Natural killer cell (primary cell): ENCODE results near the gene ARHGAP42. TPM values are rescaled to one million over a fixed set of nuclear protein-coding genes. Genes with fewer than 3 reads are reported as not detected.

ENCODE experiments used
- ATAC-seq, 3 donors: fragments of 150-1000 bp in 2 of 3; fragments of 200-7000 bp in 1 of 3; cut with Tn5 transposase; 1 replicate in 1 of 3; 2 replicates in 2 of 3; pipeline ENCODE4 v1.10.0; 2021; ENCODE audit warnings: mild to moderate bottlenecking in 2 of 3, moderate library complexity in 2 of 3
- DNase-seq, 2 donors: peaks; one replicate each; pipeline versions ENCODE4 v3.0.0 to v3.0.0-alpha.2; 2013 to 2021; ENCODE audit warnings: mixed read lengths in 1 of 2
- H3K27ac ChIP-seq: one replicate; pipeline ENCODE4 v1.5.1; 2013; ENCODE audit warnings: mild to moderate bottlenecking, low read length
- H3K27me3 ChIP-seq: one replicate; pipeline ENCODE4 v1.6.1; 2013; ENCODE audit warnings: low read length; ENCODE audit not compliant: control insufficient read depth, insufficient read depth
- H3K36me3 ChIP-seq: one replicate; pipeline ENCODE4 v1.6.1; 2013; ENCODE audit warnings: low read length; ENCODE audit not compliant: control insufficient read depth, insufficient read depth
- H3K4me1 ChIP-seq: one replicate; pipeline ENCODE4 v1.6.1; 2013; ENCODE audit warnings: low read length; ENCODE audit not compliant: control insufficient read depth, insufficient read depth
- H3K4me3 ChIP-seq: one replicate; pipeline ENCODE4 v1.5.1; 2013; ENCODE audit warnings: low read length
- H3K9me3 ChIP-seq: one replicate; pipeline ENCODE4 v1.6.1; 2013; ENCODE audit warnings: low read length; ENCODE audit not compliant: control insufficient read depth, insufficient read depth
- H3K27ac Mint-ChIP-seq, 2 donors: one replicate each; pipeline ENCODE4 v1.8.0; 2022; ENCODE audit warnings: mild to moderate bottlenecking in 2 of 2, mixed read lengths in 2 of 2, moderate library complexity in 1 of 2
- H3K27me3 Mint-ChIP-seq, 2 donors: one replicate each; pipeline ENCODE4 v1.8.0; 2022; ENCODE audit warnings: low read depth in 2 of 2, mixed read lengths in 2 of 2
- H3K36me3 Mint-ChIP-seq: one replicate; pipeline ENCODE4 v1.8.0; 2022; ENCODE audit warnings: mixed read lengths
- H3K4me1 Mint-ChIP-seq, 2 donors: one replicate each; pipeline ENCODE4 v1.8.0; 2022; ENCODE audit warnings: mixed read lengths in 2 of 2
- H3K4me3 Mint-ChIP-seq: one replicate; pipeline ENCODE4 v1.8.0; 2022; ENCODE audit warnings: mild to moderate bottlenecking, moderate library complexity, mixed read lengths
- H3K9me3 Mint-ChIP-seq, 2 donors: one replicate each; pipeline ENCODE4 v1.8.0; 2022; ENCODE audit warnings: mixed read lengths in 2 of 2
- WGBS: methylation state at CpG from one replicate; pipeline ENCODE4 v1.1.7; 2013; ENCODE audit warnings: missing lambda C conversion rate; ENCODE audit not compliant: insufficient coverage; 5-methylcytosine and 5-hydroxymethylcytosine counted together
- intact Hi-C: fragments of 100-400 bp; cut with micrococcal nuclease; formaldehyde crosslinking; loops from one replicate; pipeline ENCODE4 v1.14.2; 2022
- total RNA-seq, 4 donors: library from RNA; stranded (reverse); fragments of 120-200 nt in 1 of 4; gene quantifications; one replicate each; pipeline versions ENCODE4 v1.2.3 to v1.2.4, GENCODE V29; 2013 to 2022
- TF ChIP-seq, protein P1 (sequence below): fragments of 200-600 bp; IDR thresholded peaks from one replicate; pipeline ENCODE4 v1.8.0; 2022; ENCODE audit warnings: antibody characterized with exemption

The ARHGAP42 gene
- total RNA-seq, 3 donors from 2014 or later (not counting 1 experiment from before 2014, with no cell fraction given): 6.0 to 7.6 (median 6.4) TPM

DNA sequence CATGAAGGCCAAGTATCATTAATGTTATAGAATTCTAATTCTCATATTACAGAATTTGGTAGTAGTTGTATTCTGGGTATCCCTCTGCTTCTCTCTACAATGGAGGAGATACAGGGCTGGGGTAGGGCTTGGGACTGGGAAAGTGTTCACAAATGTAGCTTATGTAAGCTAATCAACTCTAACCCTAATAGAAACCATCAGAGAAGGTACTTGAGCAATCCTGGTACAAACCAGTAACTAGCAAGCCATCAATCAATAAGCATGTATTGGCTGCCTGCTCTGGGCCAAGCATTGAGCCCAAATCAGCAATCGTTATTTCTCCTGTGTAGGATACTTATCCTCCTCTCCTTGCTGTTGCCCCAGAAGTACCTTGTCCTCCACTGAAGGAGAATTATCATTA lies 268.2 kb downstream of the ARHGAP42 start:
- H3K27me3 Mint-ChIP-seq: no peaks in the 10 kb centered on the region
- no peaks in the 10 kb centered on the region for H3K27me3 ChIP-seq
- no peak overlapping the region for H3K4me3 Mint-ChIP-seq
- H3K36me3 ChIP-seq: no peaks in the 10 kb centered on the region
- intact Hi-C loops: no loop called here
- H3K4me1 ChIP-seq: no peaks in the 10 kb centered on the region
- DNase-seq: no peak
- H3K4me1 Mint-ChIP-seq: no peaks in the 10 kb centered on the region
- no peak for ATAC-seq
- TF ChIP-seq, protein P1, sequence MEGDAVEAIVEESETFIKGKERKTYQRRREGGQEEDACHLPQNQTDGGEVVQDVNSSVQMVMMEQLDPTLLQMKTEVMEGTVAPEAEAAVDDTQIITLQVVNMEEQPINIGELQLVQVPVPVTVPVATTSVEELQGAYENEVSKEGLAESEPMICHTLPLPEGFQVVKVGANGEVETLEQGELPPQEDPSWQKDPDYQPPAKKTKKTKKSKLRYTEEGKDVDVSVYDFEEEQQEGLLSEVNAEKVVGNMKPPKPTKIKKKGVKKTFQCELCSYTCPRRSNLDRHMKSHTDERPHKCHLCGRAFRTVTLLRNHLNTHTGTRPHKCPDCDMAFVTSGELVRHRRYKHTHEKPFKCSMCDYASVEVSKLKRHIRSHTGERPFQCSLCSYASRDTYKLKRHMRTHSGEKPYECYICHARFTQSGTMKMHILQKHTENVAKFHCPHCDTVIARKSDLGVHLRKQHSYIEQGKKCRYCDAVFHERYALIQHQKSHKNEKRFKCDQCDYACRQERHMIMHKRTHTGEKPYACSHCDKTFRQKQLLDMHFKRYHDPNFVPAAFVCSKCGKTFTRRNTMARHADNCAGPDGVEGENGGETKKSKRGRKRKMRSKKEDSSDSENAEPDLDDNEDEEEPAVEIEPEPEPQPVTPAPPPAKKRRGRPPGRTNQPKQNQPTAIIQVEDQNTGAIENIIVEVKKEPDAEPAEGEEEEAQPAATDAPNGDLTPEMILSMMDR: no peak
- no peak overlapping the region for H3K27ac ChIP-seq
- no peak overlapping the region for H3K4me3 ChIP-seq
- no peaks in the 10 kb centered on the region for H3K9me3 Mint-ChIP-seq
- H3K36me3 Mint-ChIP-seq: no peaks in the 10 kb centered on the region
- no peaks in the 10 kb centered on the region for H3K9me3 ChIP-seq
- 83% methylated on average over 1 of the region's 1 CpG for WGBS
- H3K27ac Mint-ChIP-seq: no peak overlapping the region

DNA sequence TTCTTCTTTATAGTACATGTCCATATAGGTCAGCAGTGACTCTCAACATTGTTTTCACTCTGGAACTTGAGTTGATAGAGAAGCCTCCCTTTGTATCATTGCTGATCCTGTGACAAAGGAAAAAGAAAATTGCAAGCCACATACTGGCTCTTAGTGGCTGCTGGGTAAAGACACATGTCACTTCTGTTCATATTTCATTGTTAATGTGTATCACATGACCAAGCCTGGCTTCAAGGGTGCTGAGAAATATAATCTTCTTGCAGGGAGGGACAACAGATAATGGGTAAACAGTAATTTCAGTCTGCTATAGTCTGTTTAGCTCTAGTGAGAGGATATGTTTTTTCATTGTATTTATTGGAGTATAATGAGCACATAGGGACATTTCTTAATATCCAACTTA lies 269.3 kb downstream of the ARHGAP42 start:
- Histone ChIP-seq H3K36me3 (no peaks in the 10 kb centered on the region), H3K27me3 (no peaks in the 10 kb centered on the region), H3K4me1 (no peaks in the 10 kb centered on the region), H3K27ac (no peak overlapping the region), H3K4me3 (no peak overlapping the region), H3K9me3 (no peaks in the 10 kb centered on the region)
- Mint-ChIP-seq H3K27ac (no peak overlapping the region), H3K27me3 (no peaks in the 10 kb centered on the region), H3K4me3 (no peak overlapping the region), H3K9me3 (no peaks in the 10 kb centered on the region), H3K36me3 (no peaks in the 10 kb centered on the region), H3K4me1 (no peaks in the 10 kb centered on the region)
- ATAC-seq (no peak), DNase-seq (no peak)
- intact Hi-C loops: no loop called here
- TF ChIP-seq, protein P1: no peak

DNA sequence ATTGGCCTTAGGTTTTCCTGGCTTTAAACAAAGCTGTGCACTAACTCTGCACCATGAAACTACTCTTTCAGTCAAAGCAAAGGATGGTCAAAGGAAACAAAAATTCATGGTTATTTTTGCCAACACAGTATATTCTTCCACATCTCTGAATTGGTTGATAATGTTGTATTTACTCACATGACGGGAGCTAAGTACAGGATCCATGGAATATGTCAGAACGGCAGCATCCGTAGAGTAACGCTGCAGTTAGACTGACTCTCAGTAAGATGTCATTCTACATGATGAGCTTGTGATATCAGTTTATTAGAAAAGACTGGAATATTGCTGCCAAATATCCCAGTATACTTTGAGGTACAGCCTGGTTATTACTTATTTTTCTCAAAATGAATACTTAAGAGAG lies 270.4 kb downstream of the ARHGAP42 start:
- Mint-ChIP-seq H3K4me1 (no peaks in the 10 kb centered on the region), H3K4me3 (no peak overlapping the region), H3K27ac (no peak overlapping the region), H3K27me3 (no peaks in the 10 kb centered on the region), H3K9me3 (no peaks in the 10 kb centered on the region), H3K36me3 (no peaks in the 10 kb centered on the region)
- Histone ChIP-seq H3K4me1 (no peaks in the 10 kb centered on the region), H3K9me3 (no peaks in the 10 kb centered on the region), H3K36me3 (no peaks in the 10 kb centered on the region), H3K27me3 (no peaks in the 10 kb centered on the region), H3K4me3 (no peak overlapping the region), H3K27ac (no peak overlapping the region)
- no peak for DNase-seq
- no peak for ATAC-seq
- 74% methylated on average over 4 of the region's 4 CpGs for WGBS
- TF ChIP-seq, protein P1: no peak
- intact Hi-C loops: no loop called here

DNA sequence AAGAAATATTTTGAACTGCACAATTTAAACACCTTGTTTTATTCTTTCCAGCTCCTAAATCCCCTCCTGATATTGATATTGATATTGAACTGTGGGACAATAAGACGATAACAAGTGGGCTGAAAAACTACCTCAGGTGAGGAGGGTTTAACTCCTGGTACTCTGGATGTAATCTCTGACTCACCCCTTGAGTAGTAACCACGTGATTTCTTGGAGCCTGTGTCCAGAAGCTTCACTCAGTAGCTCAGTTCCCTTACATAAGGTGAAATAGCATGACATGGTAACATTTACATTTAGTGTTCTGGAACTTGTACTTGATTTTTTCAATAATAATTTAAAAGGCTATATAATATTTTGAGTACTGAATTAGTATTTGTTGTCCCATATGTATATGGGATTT lies 274.5 kb downstream of the ARHGAP42 start:
- Mint-ChIP-seq H3K27me3 (no peaks in the 10 kb centered on the region), H3K36me3 (peaks cover 8% of the 10 kb centered on the region), H3K27ac (no peak overlapping the region), H3K4me3 (no peak overlapping the region), H3K4me1 (peaks cover 0 to 5% of the 10 kb centered on the region in 2 donors), H3K9me3 (no peaks in the 10 kb centered on the region)
- H3K4me3 ChIP-seq: no peak overlapping the region
- no peak overlapping the region for H3K27ac ChIP-seq
- no peaks in the 10 kb centered on the region for H3K27me3 ChIP-seq
- WGBS: 76% methylated on average over 2 of the region's 2 CpGs
- DNase-seq (no peak), ATAC-seq (no peak)
- H3K36me3 ChIP-seq: no peaks in the 10 kb centered on the region
- TF ChIP-seq, protein P1: no peak
- H3K9me3 ChIP-seq: no peaks in the 10 kb centered on the region
- H3K4me1 ChIP-seq: no peaks in the 10 kb centered on the region
- intact Hi-C loops: no loop called here
